GM18519 (cell line): ENCODE results near the gene DMXL2.
"Not testable (repeated sequence)": the region's sequence is repeated elsewhere in the genome, so short reads cannot be mapped to it uniquely, and the experiment has no call there.

Experiments used
- ATAC-seq: cut with Tn5 transposase; IDR thresholded peaks from one replicate; pipeline ENCODE4 v1.9.1; 2021; ENCODE audit warnings: mild to moderate bottlenecking, moderate library complexity; ENCODE audit not compliant: unreplicated experiment, low FRiP score

Gene DMXL2, protein sequence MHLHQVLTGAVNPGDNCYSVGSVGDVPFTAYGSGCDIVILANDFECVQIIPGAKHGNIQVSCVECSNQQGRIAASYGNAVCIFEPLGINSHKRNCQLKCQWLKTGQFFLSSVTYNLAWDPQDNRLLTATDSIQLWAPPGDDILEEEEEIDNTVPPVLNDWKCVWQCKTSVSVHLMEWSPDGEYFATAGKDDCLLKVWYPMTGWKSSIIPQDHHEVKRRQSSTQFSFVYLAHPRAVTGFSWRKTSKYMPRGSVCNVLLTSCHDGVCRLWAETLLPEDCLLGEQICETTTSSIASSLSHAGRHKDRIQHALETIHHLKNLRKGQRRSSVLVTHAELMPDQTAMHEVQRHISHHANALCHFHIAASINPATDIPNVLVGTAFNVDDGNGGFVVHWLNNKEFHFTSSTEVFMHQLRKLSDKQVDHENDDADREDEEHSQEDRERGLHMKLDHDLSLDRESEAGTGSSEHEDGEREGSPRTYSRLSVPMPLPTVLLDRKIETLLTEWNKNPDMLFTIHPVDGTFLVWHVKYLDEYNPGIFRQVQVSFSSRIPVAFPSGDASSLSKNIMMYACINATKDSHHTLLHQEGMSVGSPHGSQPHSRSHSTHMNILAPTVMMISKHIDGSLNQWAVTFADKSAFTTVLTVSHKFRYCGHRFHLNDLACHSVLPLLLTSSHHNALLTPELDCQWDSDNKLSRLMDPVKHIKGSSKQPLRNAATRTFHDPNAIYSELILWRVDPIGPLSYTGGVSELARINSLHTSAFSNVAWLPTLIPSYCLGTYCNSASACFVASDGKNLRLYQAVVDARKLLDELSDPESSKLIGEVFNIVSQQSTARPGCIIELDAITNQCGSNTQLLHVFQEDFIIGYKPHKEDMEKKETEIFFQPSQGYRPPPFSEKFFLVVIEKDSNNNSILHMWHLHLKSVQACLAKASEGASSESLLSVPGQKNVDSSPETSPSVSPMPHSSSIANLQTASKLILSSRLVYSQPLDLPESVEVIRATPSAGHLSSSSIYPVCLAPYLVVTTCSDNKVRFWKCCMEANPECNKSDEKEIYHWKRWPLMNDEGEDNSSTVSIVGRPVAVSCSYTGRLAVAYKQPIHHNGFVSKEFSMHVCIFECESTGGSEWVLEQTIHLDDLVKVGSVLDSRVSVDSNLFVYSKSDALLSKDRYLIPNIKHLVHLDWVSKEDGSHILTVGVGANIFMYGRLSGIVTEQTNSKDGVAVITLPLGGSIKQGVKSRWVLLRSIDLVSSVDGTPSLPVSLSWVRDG (N-terminal part only)

DNA sequence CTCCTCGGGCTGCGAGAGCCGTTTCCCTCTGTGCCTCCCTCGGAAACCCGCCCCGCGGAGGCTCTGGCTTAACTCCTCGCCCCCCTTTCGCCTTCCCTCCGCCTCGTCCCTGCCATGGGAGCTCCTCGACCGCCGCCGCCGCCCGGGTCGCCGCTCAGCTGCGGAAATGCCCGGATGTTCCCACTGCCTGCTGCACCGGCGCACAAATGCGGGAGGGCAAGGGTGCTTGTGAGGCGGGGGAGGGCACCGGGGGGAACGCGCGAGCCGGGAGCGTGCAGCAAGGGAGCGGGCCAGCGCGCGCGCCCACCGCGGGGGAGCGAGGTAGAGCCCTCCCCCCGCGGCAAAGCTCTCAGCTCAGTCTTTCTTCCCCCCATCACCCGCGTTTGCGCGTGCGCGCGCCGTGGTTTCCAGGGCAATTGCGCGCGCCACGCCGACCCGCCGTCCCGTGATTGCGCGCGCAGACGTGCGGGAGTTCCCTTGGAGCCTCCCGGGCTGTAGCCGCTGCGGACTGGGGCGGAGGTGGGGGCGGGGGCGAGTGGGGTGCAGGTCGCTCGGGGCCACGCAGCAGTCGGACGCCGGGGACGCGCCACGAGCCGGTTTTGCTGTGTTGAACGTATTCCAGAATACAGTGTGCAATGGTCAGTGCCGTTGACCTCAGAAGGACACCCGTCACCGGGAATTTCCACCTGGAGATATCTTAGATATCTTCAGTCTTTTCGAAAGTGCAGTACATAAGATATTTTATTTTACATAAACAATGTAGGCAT is at the start of gene DMXL2:
Gene DMXL2 (minus strand): TSS at position 168 of the 767 bp plus-strand sequence. CDS start 226 bp downstream, outside the sequence.
- ATAC-seq: no peak

DNA sequence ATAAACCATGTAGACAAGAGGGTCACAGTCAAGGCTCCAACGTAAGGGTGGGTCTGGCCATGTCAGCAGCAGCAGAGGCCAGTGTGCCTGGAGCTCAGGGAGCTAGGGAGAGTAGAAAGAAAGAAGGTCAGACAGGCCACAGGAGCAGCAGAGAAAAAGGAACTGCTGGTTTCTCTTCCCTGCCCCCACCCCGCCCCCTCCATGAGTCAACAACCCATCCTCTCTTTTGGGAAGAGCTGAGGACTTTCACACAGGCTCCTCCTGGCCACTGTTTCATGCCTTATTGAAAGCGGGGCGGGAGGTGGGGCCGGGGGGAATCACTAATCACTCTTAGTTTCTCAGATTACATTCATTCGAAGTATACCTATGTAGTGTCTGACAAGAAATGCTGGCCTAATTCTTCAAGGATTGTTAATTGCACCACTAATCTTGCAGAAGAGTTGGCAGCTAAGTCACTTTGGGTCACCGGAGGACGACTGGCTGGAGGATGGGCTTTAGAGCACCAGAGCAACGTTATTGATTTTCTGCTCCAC is 49.6 kb upstream of the DMXL2 start:
- no peak for ATAC-seq

DNA sequence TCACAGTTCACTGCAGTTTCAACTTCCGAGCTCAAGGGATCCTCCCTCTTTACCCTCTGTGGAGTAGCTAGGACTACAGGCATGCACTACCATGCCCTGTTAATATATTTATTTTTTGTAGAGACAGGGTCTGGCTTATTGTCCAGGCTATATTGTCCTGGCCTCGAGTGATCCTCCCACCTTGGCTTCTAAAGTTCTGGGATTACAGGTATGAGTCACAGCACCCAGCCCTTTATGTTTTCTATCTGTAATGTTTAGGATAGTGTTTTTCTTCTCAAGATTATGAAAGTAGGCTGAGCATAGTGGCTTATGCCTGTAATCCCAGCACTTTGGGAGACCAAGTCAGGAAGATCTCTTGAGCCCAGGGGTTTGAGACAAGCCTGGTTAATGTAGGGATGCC is 46.8 kb upstream of the DMXL2 start:
- ATAC-seq: no peak

GRCh38 chr15:51668446-51668845 is 45.9 kb upstream of the DMXL2 start:
- no peak for ATAC-seq

DNA sequence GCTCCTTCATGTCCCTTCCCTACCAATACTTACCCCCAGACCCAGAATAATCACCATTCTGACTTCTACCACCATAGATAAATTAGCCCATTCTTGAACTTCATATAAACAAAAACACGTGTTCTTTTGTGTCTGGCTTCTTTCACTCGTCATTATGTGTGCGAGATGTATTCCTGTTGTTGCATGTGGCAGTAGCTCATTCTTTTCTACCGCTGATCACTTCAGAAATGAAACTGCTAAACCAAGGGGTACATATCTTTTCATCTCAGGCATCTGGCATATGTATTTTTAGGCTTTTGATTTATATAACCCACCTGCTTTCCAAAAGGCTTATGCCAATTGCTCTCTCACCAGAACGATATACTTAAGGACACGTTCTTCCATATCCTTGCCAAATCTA is 44.9 kb upstream of the DMXL2 start:
- no peak for ATAC-seq

- no peak for ATAC-seq
Observed at GRCh38 chr15:51661072-51661471, 38.5 kb upstream of the DMXL2 start.

GRCh38 chr15:51658664-51659063 is 36.1 kb upstream of the DMXL2 start:
- ATAC-seq: no peak

DNA sequence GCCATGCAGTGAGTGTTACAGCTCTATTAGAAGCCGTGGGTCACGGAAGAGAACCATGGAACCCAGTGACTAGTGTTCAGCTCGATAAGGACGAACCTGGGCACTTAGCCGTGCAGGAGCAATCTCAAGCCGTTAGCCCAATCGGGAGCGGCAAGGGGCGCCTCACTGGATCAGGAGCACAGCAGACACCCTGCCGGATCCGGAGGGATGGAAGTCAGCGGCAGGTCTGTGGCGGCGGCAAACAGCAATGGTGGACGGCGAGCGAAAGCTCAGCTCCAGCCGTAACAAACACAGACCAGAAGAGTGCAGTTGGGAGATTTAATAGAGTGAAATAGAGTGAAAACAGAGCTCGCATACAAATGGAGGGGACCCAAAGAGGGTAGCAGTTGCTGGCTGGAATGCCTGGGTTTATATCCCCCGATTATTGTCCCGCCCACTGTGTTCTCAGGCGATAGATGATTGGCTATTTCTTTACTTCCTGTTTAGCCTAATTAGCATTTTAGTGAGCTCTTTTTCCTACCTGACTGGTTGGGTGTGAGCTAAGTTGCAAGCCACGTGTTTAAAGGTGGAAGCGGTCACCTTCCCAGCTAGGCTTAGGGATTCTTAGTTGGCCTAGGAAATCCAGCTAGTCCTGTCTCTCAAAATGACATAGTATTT is 33.0 kb upstream of the DMXL2 start:
- ATAC-seq: not testable (repeated sequence)

DNA sequence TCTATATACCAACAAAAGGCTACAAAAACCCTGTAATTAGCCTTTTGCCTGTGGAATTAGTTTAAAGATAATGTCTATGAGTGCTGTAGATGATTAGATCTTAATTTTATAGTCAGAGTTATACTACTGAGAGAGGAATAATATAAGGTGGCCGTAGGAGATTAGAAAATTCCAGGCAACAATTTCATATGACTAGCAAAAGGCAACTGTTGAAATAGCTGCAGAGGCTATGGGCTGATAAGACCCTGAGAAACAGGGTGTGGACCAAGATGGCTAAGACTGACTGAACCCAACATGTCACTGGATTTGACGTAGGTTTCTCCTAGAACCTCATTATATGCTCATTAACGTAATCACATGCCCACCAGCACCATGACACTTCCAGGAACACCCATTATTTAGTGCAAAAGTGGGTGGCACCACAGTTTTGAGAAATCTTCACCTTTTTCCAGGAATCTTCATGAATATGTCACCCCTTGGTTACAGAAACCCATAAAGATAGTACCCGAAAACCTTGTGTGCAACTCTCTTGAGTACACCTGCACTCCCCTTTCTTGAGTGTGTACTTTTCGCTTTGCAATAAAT is 29.6 kb upstream of the DMXL2 start:
- ATAC-seq: no peak

DNA sequence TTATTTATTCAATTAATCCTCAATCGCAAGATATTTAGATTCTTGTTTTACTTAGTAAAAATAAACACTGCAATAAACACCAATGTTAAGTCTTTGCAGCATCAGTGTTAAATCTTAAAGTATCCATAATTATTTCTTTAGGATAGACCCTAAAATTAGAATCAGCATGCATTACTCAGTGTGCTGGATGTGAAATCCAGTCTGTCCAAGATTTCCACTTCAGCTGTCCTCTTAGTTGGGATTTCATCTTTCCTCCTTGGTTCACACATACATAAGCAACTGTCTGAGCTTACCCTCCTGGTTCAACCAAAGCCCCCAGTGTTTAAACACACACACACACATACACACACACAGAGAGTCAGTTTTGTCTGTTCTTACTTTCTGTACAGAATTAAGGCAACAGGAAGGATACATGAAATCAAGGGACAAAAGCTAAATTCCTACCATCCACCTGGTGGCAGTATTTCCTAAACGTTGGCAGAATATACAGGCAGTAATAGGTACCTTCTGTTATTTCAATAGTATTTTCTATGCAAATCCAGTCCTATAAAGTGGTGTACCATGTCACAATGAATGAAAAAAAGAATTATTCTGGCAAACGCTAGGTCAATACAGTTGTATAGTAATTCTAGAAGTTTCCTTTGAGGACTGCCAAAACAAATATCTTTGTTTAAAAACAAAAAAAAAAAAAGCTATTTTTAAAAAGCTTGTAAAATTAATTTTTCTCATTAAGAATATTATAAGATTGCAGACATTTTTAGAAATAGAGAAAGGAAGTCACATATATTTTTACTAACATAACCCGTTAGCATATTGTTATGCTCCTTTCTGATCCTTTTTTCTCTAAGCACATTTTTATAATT is 27.3 kb upstream of the DMXL2 start:
- ATAC-seq: no peak

GRCh38 chr15:51648643-51649042 is 26.1 kb upstream of the DMXL2 start:
- not testable (repeated sequence) for ATAC-seq

DNA sequence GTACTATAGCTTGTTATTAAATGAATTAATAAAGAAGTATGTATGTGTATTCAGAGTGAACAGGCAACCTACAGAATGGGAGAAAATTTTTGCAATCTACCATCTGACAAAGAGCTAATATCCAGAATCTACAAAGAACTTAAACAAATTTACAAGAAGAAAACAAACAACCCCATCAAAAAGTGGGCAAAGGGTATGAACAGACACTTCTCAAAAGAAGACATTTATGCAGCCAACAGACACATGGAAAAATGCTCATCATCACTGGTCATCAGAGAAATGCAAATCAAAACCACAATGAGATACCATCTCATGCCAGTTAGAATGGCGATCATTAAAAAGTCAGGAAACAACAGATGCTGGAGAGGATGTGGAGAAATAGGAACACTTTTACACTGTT is 25.5 kb upstream of the DMXL2 start:
- not testable (repeated sequence) for ATAC-seq

- ATAC-seq: no peak
Observed at GRCh38 chr15:51647128-51647562, 24.6 kb upstream of the DMXL2 start.

DNA sequence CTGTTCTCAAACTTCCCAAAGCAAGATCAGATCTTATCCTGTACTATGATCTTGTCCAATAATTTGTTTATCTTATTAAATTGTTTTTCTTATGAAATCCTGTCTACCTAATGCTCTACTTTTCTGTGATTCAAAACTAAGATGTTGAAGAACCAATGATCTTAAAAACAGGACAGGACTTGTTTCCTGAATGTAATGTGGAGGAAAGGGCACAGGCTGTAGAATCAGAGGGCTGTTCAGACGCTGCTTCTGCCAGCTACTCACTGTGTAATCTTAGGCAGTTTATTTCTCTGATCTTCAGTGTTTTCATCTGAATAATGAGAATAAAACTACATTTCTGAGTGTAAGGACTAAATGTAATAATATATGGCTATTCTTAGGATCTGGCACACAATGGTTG is 20.1 kb upstream of the DMXL2 start:
- ATAC-seq: no peak

DNA sequence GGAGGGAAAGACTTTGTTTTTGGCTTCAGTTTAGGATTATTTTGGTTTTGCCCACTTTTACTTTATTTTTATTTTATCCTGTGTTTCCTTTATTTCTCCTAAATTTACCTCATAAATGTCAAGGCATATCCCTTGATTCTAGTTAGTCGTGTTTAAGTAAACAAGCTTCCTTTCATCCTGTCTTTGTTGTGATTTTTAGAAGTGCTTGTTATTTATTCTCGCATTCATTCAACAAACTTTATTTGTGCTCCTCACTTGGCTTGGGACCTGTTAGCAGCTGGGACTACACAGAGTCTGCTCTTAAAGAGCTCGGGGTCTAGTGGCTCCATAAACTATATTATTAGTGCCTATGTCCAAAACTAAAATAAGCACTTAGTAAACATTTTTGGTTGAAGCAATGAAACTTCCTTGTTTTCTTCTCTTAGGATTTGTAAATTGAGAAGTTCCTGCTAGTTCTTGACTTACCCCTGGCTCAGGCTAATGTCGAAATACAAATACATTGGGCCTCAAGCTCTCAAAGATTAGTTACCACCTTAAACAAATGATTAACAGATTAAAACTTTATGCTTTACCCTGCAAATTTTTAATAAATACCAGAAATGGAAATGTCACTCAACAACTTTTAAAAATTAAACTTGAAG is 19.0 kb upstream of the DMXL2 start:
- ATAC-seq: no peak

DNA sequence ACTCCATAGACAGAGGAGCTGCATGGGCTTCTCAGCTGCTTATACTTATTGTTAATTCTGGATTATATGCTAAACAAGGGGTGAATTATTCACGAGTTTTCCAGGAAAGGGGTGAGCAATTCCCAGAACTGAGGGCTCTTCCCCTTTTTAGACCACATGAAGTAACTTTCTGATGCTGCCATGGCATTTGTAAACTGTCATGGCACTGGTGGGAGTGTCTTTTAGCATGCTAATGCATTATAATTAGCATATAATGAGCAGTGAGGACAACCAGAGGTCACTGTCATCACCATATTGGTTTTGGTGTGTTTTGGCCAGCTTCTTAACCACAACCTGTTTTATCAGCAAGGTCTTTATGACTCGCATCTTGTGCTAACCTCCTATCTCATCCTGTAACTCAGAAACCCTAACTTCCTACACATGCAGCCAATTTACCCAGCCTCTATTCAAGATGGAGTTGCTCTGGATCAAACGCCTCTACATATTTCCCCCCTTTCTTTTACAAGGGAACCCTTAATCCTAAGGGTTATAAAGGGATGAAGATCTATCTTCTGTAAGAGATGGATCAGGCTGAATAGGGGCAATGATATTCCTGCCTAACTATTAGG is 12.1 kb upstream of the DMXL2 start:
- no peak for ATAC-seq

DNA sequence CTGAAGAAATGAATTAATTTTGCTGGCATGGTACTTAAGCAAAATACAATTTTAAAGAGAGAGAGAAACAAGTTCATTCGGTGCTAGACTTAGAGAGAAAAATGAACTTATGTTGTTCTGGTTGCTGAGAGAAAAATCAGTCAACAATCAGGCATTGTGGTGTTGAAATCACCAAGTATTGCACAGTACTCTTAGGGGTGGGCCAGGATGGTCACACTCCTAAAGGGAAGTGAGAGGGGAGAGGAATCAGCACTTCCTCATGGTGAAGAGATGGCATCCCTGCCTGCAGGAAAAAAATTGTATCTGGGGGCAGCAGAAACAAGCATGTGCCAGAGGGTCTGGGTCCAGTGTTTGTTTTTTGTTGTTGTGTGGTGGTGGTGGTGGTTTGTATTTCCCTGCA is 7.0 kb upstream of the DMXL2 start:
- no peak for ATAC-seq
